ENCODE measurements around the gene ZNF335. TPM values are rescaled to one million over a fixed set of nuclear protein-coding genes. Genes with fewer than 3 reads are reported as not detected.

Gene ZNF335
- total and polyA plus RNA-seq, 2 experiments from 2014 or later, result 12.6 to 14.9 TPM

DNA sequence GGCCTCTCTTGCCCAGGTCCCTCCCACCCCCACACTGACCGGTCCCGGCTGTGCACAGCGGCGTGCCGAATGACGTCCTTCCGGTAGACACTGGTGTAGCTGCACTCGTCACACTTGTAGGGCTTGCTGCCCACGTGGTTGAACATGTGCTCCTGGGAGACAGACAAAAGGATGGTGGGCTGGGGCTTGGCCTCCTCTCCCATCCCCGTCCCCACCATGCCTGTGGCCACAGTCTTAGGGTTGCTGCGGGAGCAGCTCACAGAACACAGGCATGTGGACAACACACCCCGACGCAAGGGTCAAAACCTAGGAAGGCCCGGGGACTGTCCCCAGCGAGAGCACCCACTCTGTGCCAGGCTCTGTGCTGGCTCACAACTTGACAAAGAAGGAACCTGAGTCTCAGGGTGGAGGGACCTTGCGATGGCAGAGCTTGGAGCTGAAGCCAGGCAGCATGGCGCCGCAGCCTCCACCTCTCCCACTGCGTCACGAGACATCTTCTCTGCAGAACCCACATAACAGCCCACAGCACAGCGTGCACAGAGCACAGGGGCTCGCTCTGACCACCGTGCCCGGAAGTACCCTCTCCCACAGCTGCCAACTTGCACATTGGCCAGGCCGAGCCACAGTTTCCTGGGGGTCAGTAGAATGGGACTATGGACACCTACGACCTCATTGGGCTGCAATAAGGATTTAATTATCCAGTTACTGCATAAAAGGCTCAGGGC is 9.8 kb downstream of the ZNF335 start:
- Histone ChIP-seq H2AFZ (no peak overlapping the region), H3K9me2 (replicated peaks; ENCODE audit: insufficient read depth) (no peaks in the 10 kb centered on the region), H4K20me1 (ENCODE audit: insufficient read depth, poor library complexity, severe bottlenecking) (no peaks in the 10 kb centered on the region), H3K4me2 (no peak overlapping the region), H3K4me1 (ENCODE audit: insufficient read depth) (no peaks in the 10 kb centered on the region), H3K27ac (no peak overlapping the region), H3K27me3 (no peaks in the 10 kb centered on the region), H3K9me3 (ENCODE audit: low read depth) (no peaks in the 10 kb centered on the region), H3K4me3 (no peak overlapping the region), H3K79me2 (no peaks in the 10 kb centered on the region), H3K36me3 (replicated peaks; ENCODE audit: insufficient read depth, low read depth) (peaks cover 6% of the 10 kb centered on the region)
- 95% methylated on average over 19 of the region's 26 CpGs for WGBS (ENCODE audit: low lambda C conversion rate, missing lambda C conversion rate)
- TF ChIP-seq EZH2 (IDR thresholded peaks at IDR 0.05; ENCODE audit: borderline replicate concordance), result no peak
- TF ChIP-seq EZH2phosphoT487 (IDR thresholded peaks at IDR 0.05; ENCODE audit: low read depth, severe bottlenecking, unreplicated experiment), result no peak
- TF ChIP-seq, protein P1, sequence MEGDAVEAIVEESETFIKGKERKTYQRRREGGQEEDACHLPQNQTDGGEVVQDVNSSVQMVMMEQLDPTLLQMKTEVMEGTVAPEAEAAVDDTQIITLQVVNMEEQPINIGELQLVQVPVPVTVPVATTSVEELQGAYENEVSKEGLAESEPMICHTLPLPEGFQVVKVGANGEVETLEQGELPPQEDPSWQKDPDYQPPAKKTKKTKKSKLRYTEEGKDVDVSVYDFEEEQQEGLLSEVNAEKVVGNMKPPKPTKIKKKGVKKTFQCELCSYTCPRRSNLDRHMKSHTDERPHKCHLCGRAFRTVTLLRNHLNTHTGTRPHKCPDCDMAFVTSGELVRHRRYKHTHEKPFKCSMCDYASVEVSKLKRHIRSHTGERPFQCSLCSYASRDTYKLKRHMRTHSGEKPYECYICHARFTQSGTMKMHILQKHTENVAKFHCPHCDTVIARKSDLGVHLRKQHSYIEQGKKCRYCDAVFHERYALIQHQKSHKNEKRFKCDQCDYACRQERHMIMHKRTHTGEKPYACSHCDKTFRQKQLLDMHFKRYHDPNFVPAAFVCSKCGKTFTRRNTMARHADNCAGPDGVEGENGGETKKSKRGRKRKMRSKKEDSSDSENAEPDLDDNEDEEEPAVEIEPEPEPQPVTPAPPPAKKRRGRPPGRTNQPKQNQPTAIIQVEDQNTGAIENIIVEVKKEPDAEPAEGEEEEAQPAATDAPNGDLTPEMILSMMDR (IDR thresholded peaks at IDR 0.05; ENCODE audit: poor library complexity), result no peak
- DNase-seq (ENCODE audit: low spot score), result no peak

- peaks cover 6% of the 10 kb centered on the region for H3K36me3 ChIP-seq (replicated peaks; ENCODE audit: insufficient read depth, low read depth)
These were observed 11.9 kb downstream of the ZNF335 start for GRCh38 chr20:45959956-45960630.

DNA sequence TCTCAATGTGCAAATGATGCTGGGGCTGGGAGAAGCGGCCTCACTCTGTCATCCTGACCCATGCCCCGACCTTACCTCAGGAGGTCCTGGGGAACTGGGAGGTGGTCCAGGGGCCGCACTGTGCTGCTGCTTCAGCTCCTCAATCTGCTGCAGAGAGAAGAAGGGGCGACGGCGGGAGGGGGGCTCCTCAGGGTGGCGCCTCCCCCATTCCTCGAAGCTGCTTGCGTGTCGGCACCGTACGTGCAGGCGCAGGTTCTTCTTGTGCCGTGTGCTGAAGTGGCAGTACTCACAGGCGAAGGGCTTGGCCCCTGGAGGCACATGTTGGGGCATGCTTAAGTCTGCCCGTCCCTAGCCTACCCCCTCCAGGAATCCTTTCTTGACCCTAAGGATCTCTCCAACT is 12.9 kb downstream of the ZNF335 start:
- DNase-seq (ENCODE audit: low spot score), result no peak
- H3K4me2 ChIP-seq, result no peak overlapping the region
- peaks cover 6% of the 10 kb centered on the region for H3K36me3 ChIP-seq (replicated peaks; ENCODE audit: insufficient read depth, low read depth)
- H3K27ac ChIP-seq, result no peak overlapping the region
- H4K20me1 ChIP-seq (ENCODE audit: insufficient read depth, poor library complexity, severe bottlenecking), result no peaks in the 10 kb centered on the region
- H3K79me2 ChIP-seq, result no peaks in the 10 kb centered on the region
- no peaks in the 10 kb centered on the region for H3K9me3 ChIP-seq (ENCODE audit: low read depth)
- 92% methylated on average over 15 of the region's 16 CpGs for WGBS (ENCODE audit: low lambda C conversion rate, missing lambda C conversion rate)
- TF ChIP-seq EZH2 (IDR thresholded peaks at IDR 0.05; ENCODE audit: borderline replicate concordance) (no peak), EZH2phosphoT487 (IDR thresholded peaks at IDR 0.05; ENCODE audit: low read depth, severe bottlenecking, unreplicated experiment) (no peak)
- TF ChIP-seq, protein P1 (IDR thresholded peaks at IDR 0.05; ENCODE audit: poor library complexity), result no peak
- H2AFZ ChIP-seq, result no peak overlapping the region
- no peaks in the 10 kb centered on the region for H3K9me2 ChIP-seq (replicated peaks; ENCODE audit: insufficient read depth)
- H3K27me3 ChIP-seq, result no peaks in the 10 kb centered on the region
- H3K4me1 ChIP-seq (ENCODE audit: insufficient read depth), result no peaks in the 10 kb centered on the region
- H3K4me3 ChIP-seq, result no peak overlapping the region

More at GRCh38 chr20:45959956-45960630, 11.9 kb downstream of the ZNF335 start:
- Histone ChIP-seq H3K79me2 (no peaks in the 10 kb centered on the region), H3K9me3 (ENCODE audit: low read depth) (no peaks in the 10 kb centered on the region), H2AFZ (no peak overlapping the region), H3K9me2 (replicated peaks; ENCODE audit: insufficient read depth) (no peaks in the 10 kb centered on the region), H3K4me1 (ENCODE audit: insufficient read depth) (no peaks in the 10 kb centered on the region), H3K4me3 (no peak overlapping the region), H3K4me2 (no peak overlapping the region), H3K27ac (no peak overlapping the region), H4K20me1 (ENCODE audit: insufficient read depth, poor library complexity, severe bottlenecking) (no peaks in the 10 kb centered on the region), H3K27me3 (no peaks in the 10 kb centered on the region)
- TF ChIP-seq EZH2phosphoT487 (IDR thresholded peaks at IDR 0.05; ENCODE audit: low read depth, severe bottlenecking, unreplicated experiment) (no peak), EZH2 (IDR thresholded peaks at IDR 0.05; ENCODE audit: borderline replicate concordance) (no peak)
- TF ChIP-seq, protein P1 (IDR thresholded peaks at IDR 0.05; ENCODE audit: poor library complexity), result no peak
- DNase-seq (ENCODE audit: low spot score), result no peak
- WGBS (ENCODE audit: low lambda C conversion rate, missing lambda C conversion rate), result 98% methylated on average over 14 of the region's 14 CpGs
